ENCODE measurements around the gene CD226.

Gene CD226

DNA sequence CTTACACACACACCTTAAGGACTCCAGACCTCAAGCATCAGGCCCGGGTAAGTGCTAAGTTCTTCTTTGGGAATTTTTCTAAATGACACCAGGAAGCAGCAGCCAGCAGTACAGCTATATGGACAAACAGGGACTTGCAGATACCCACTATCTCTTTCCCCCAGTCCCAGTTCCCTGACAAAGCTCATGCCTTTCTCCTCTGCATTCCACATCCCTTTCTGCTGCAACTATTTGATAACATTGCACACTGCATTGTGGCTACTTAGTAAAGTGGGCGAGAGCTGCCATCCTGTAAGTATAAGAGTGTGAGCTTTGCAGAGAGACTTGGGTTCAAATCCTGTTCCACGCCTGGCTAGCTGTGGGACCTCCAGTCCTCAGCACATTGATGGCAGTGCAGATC, 14.0 kb upstream of the CD226 start:
- Histone ChIP-seq H3K9ac (no peak overlapping the region), H3K79me2 (ENCODE audit: insufficient read depth, low read depth) (no peaks in the 10 kb centered on the region), H3K36me3 (ENCODE audit: insufficient read depth) (no peaks in the 10 kb centered on the region), H3K4me2 (no peak overlapping the region), H3K27ac (no peak overlapping the region), H2AFZ (ENCODE audit: low read depth) (no peak overlapping the region), H3K4me1 (ENCODE audit: low read depth, poor library complexity, severe bottlenecking) (no peaks in the 10 kb centered on the region), H3K27me3 (ENCODE audit: insufficient read depth, low read depth) (no peaks in the 10 kb centered on the region), H3K4me3 (IDR thresholded peaks at IDR 0.05; ENCODE audit: insufficient read depth, low read depth, low read length) (no peak overlapping the region), H4K20me1 (ENCODE audit: insufficient read depth) (no peaks in the 10 kb centered on the region)
- TF ChIP-seq, protein P1, sequence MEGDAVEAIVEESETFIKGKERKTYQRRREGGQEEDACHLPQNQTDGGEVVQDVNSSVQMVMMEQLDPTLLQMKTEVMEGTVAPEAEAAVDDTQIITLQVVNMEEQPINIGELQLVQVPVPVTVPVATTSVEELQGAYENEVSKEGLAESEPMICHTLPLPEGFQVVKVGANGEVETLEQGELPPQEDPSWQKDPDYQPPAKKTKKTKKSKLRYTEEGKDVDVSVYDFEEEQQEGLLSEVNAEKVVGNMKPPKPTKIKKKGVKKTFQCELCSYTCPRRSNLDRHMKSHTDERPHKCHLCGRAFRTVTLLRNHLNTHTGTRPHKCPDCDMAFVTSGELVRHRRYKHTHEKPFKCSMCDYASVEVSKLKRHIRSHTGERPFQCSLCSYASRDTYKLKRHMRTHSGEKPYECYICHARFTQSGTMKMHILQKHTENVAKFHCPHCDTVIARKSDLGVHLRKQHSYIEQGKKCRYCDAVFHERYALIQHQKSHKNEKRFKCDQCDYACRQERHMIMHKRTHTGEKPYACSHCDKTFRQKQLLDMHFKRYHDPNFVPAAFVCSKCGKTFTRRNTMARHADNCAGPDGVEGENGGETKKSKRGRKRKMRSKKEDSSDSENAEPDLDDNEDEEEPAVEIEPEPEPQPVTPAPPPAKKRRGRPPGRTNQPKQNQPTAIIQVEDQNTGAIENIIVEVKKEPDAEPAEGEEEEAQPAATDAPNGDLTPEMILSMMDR (conservative IDR thresholded peaks at IDR 0.05; ENCODE audit: low read depth, low read length), result no peak

GRCh38 chr18:69958422-69958821, 10.7 kb upstream of the CD226 start:
- H3K4me3 ChIP-seq (IDR thresholded peaks at IDR 0.05; ENCODE audit: insufficient read depth, low read depth, low read length), result no peak overlapping the region
- H3K27me3 ChIP-seq (ENCODE audit: insufficient read depth, low read depth), result no peaks in the 10 kb centered on the region
- no peak overlapping the region for H3K4me2 ChIP-seq
- H4K20me1 ChIP-seq (ENCODE audit: insufficient read depth), result no peaks in the 10 kb centered on the region
- TF ChIP-seq, protein P1 (conservative IDR thresholded peaks at IDR 0.05; ENCODE audit: low read depth, low read length), result no peak
- no peaks in the 10 kb centered on the region for H3K4me1 ChIP-seq (ENCODE audit: low read depth, poor library complexity, severe bottlenecking)
- H3K9ac ChIP-seq, result no peak overlapping the region
- no peaks in the 10 kb centered on the region for H3K36me3 ChIP-seq (ENCODE audit: insufficient read depth)
- H3K79me2 ChIP-seq (ENCODE audit: insufficient read depth, low read depth), result no peaks in the 10 kb centered on the region
- no peak overlapping the region for H2AFZ ChIP-seq (ENCODE audit: low read depth)
- H3K27ac ChIP-seq, result no peak overlapping the region

- no peak overlapping the region for H3K4me2 ChIP-seq
- H3K36me3 ChIP-seq (ENCODE audit: insufficient read depth), result no peaks in the 10 kb centered on the region
- TF ChIP-seq, protein P1 (conservative IDR thresholded peaks at IDR 0.05; ENCODE audit: low read depth, low read length), result no peak
- no peaks in the 10 kb centered on the region for H4K20me1 ChIP-seq (ENCODE audit: insufficient read depth)
- H3K9ac ChIP-seq, result no peak overlapping the region
- H3K79me2 ChIP-seq (ENCODE audit: insufficient read depth, low read depth), result no peaks in the 10 kb centered on the region
- no peaks in the 10 kb centered on the region for H3K4me1 ChIP-seq (ENCODE audit: low read depth, poor library complexity, severe bottlenecking)
- H3K27me3 ChIP-seq (ENCODE audit: insufficient read depth, low read depth), result no peaks in the 10 kb centered on the region
- no peak overlapping the region for H3K27ac ChIP-seq
- no peak overlapping the region for H3K4me3 ChIP-seq (IDR thresholded peaks at IDR 0.05; ENCODE audit: insufficient read depth, low read depth, low read length)
- no peak overlapping the region for H2AFZ ChIP-seq (ENCODE audit: low read depth)
These were observed 10.1 kb upstream of the CD226 start for GRCh38 chr18:69957747-69958146.

- no peak overlapping the region for H3K4me2 ChIP-seq
- H3K79me2 ChIP-seq (ENCODE audit: insufficient read depth, low read depth), result no peaks in the 10 kb centered on the region
- no peak overlapping the region for H3K4me3 ChIP-seq (IDR thresholded peaks at IDR 0.05; ENCODE audit: insufficient read depth, low read depth, low read length)
- no peaks in the 10 kb centered on the region for H3K4me1 ChIP-seq (ENCODE audit: low read depth, poor library complexity, severe bottlenecking)
- TF ChIP-seq, protein P1 (conservative IDR thresholded peaks at IDR 0.05; ENCODE audit: low read depth, low read length), result no peak
- no peaks in the 10 kb centered on the region for H4K20me1 ChIP-seq (ENCODE audit: insufficient read depth)
- H3K27ac ChIP-seq, result no peak overlapping the region
- no peak overlapping the region for H2AFZ ChIP-seq (ENCODE audit: low read depth)
- no peaks in the 10 kb centered on the region for H3K36me3 ChIP-seq (ENCODE audit: insufficient read depth)
- H3K27me3 ChIP-seq (ENCODE audit: insufficient read depth, low read depth), result no peaks in the 10 kb centered on the region
- H3K9ac ChIP-seq, result no peak overlapping the region
These were observed 9.3 kb upstream of the CD226 start for GRCh38 chr18:69956665-69957620.

All from KMS-11 (cell line).